ENCODE data around the gene PLA2G2E. TPM values are rescaled to one million over a fixed set of nuclear protein-coding genes. Genes with fewer than 3 reads are reported as not detected.

Gene PLA2G2E
- total and polyA plus RNA-seq, 2 donors from 2014 or later, result not detected

- TF ChIP-seq CTCF (IDR thresholded peaks at IDR 0.05; ENCODE audit: borderline replicate concordance, extremely low read depth, insufficient read depth), result no peak
- Histone ChIP-seq H3K4me3 (ENCODE audit: low read length in 3 of 3) (no peak overlapping the region), H3K9me3 (ENCODE audit: control insufficient read depth in 2 of 3, insufficient read depth in 1 of 3, low read length in 3 of 3) (no peaks in the 10 kb centered on the region), H3K27ac (ENCODE audit: low read depth in 2 of 2, low read length in 2 of 2) (no peak overlapping the region), H3K27me3 (ENCODE audit: control insufficient read depth, insufficient read depth, low read length) (no peaks in the 10 kb centered on the region), H3K4me1 (ENCODE audit: control insufficient read depth in 2 of 3, insufficient read depth in 2 of 3, low read depth in 1 of 3, low read length in 3 of 3) (peaks cover 3 to 15% (median 13%) of the 10 kb centered on the region in 3 donors), H3K36me3 (ENCODE audit: control insufficient read depth in 2 of 3, insufficient read depth in 3 of 3, low read length in 3 of 3) (no peaks in the 10 kb centered on the region), H3K9ac (ENCODE audit: low read length in 3 of 3) (no peak overlapping the region)
- DNase-seq (peak in 4 of 5 donors; percentile 52 to 82 (median 70)), FAIRE-seq (no peak)
- intact Hi-C loops (cut with DNase I), result no loop called here
Measured at GRCh38 chr1:19879661-19880060, 43.8 kb downstream of the PLA2G2E start.

- Histone ChIP-seq H3K27ac (ENCODE audit: low read depth in 2 of 2, low read length in 2 of 2) (no peak overlapping the region), H3K36me3 (ENCODE audit: control insufficient read depth in 2 of 3, insufficient read depth in 3 of 3, low read length in 3 of 3) (no peaks in the 10 kb centered on the region), H3K9ac (ENCODE audit: low read length in 3 of 3) (no peak overlapping the region), H3K4me3 (ENCODE audit: low read length in 3 of 3) (no peak overlapping the region), H3K27me3 (ENCODE audit: control insufficient read depth, insufficient read depth, low read length) (no peaks in the 10 kb centered on the region), H3K9me3 (ENCODE audit: control insufficient read depth in 2 of 3, insufficient read depth in 1 of 3, low read length in 3 of 3) (no peaks in the 10 kb centered on the region), H3K4me1 (ENCODE audit: control insufficient read depth in 2 of 3, insufficient read depth in 2 of 3, low read depth in 1 of 3, low read length in 3 of 3) (peaks cover 3 to 15% (median 12%) of the 10 kb centered on the region in 3 donors)
- no peak for FAIRE-seq
- intact Hi-C loops (cut with DNase I), result no loop called here
- DNase-seq, result no peak
- no peak for TF ChIP-seq CTCF (IDR thresholded peaks at IDR 0.05; ENCODE audit: borderline replicate concordance, extremely low read depth, insufficient read depth)
Measured at GRCh38 chr1:19879227-19879626, 44.2 kb downstream of the PLA2G2E start.

DNA sequence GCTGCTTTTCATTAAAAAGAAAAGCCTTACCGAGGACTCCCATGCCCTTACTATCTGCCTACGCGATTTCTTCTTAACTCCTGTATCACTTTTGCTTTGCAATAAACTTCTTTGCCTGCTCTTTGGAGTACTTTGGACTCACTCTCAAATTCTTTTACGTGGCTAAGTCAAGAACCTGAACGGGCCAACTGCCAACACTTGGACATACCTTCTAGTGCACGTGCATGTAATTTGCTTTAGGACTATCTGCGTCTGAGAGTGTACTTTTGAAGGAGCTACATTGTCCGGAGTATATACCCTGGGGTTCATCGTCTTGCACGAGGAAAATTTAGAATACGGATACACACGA is 44.8 kb downstream of the PLA2G2E start:
- Histone ChIP-seq H3K27me3 (ENCODE audit: control insufficient read depth, insufficient read depth, low read length) (no peaks in the 10 kb centered on the region), H3K4me1 (ENCODE audit: control insufficient read depth in 2 of 3, insufficient read depth in 2 of 3, low read depth in 1 of 3, low read length in 3 of 3) (peaks cover 0 to 10% (median 6%) of the 10 kb centered on the region in 3 donors), H3K9ac (ENCODE audit: low read length in 3 of 3) (no peak overlapping the region), H3K36me3 (ENCODE audit: control insufficient read depth in 2 of 3, insufficient read depth in 3 of 3, low read length in 3 of 3) (no peaks in the 10 kb centered on the region), H3K4me3 (ENCODE audit: low read length in 3 of 3) (peak overlapping the region in 2 of 3 donors; percentile 26 to 43), H3K27ac (ENCODE audit: low read depth in 2 of 2, low read length in 2 of 2) (peak overlapping the region in 1 of 2 donors; percentile 11), H3K9me3 (ENCODE audit: control insufficient read depth in 2 of 3, insufficient read depth in 1 of 3, low read length in 3 of 3) (no peaks in the 10 kb centered on the region)
- DNase-seq, result peak in 2 of 5 donors; percentile 4 to 28
- TF ChIP-seq CTCF (IDR thresholded peaks at IDR 0.05; ENCODE audit: borderline replicate concordance, extremely low read depth, insufficient read depth), result no peak
- no peak for FAIRE-seq
- intact Hi-C loops (cut with DNase I), result no loop called here

Measured in kidney (tissue), 14 donors.